IPS-18c (cell line): ENCODE data around the gene RAB4B.
"Not testable (repeated sequence)": the region's sequence is repeated elsewhere in the genome, so short reads cannot be mapped to it uniquely, and the experiment has no call there.

Source experiments
- H3K4me3 ChIP-seq: 2 replicates; pipeline ENCODE4 v1.7.0; 2013; ENCODE audit warnings: low read depth, mild to moderate bottlenecking, low read length, moderate library complexity; ENCODE audit not compliant: insufficient read depth
- H3K9me3 ChIP-seq: one replicate; pipeline ENCODE4 v1.6.1; 2013; ENCODE audit warnings: mild to moderate bottlenecking, low read length, moderate library complexity; ENCODE audit not compliant: control insufficient read depth, insufficient read depth

RAB4B gene

DNA sequence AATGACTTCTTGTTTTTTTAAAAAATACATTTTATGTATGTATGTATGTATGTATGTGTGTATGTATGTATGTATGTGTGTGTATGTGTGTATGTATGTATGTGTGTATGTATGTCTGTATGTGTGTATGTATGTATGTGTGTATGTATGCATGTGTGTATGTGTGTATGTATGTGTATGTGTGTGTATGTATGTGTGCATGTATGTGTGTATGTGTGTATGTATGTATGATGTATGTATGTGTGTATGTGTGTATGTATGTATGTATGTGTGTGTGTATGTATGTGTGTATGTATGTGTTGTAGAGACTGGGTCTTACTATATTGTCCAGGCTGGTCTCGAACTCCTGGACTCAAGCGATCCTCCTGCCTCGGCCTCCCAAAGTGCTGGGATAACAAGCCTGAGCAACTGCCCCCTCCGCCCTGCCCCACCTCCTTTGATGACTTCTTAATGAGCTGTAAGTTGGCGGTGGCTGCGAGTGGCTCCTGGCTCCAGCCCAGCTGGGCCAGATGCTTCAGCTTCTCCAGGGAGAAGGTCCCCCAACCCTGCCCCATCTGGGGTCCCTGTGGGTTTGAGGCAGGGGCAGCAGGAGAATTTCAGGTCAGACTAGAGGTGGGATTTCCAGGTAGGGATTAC, 47.5 kb downstream of the RAB4B start:
- H3K4me3 ChIP-seq, H3K9me3 ChIP-seq: not testable (repeated sequence)

DNA sequence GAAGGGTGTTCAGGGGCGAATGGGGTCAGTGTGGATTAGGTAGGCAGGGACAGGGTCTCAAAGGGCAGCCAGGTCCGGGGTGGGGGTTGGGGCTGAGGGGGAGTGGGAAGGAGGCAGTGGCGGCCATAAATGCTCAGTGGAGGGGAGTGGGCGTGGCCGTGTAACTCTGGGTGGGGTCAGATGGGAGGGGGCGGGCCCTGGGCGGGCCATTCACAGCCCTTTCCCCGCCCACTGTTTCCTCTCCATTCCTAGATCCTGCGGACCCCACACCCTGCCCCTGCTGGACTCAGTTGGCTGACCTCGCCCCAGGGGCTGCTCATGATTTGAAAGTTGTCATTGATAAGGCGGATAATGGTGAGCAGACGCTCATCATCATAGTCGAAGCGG, 48.3 kb downstream of the RAB4B start:
- not testable (repeated sequence) for H3K4me3 ChIP-seq, H3K9me3 ChIP-seq

DNA sequence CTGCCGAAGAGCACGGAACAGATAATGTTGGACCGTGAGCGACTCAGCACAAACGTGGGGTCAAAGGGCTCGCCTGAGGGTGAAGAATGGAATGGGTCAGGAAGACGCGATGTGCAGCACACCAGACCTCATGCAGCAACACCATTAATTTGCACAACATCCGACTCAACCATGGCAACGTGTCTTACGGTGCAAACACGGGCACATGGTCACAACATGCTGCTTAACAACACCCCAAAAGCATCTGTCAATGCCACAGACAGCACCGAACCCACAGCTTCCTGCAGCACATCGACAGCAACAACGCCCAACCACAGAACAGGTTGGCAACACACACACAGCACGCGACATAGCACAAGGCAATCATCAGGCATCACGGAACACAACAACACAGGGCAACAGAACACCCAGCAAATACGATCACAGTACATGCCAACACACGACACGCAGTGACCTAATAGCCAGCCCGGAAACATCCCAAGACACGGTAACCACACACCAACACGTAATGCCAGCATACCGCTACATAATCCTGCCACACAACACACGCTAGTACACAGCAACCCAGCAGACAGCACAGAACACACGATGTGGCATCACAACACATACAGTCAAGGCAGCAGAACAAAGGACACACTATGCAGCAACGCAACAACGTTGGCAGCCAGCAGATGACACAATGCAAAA, 48.8 kb downstream of the RAB4B start:
- not testable (repeated sequence) for H3K4me3 ChIP-seq

DNA sequence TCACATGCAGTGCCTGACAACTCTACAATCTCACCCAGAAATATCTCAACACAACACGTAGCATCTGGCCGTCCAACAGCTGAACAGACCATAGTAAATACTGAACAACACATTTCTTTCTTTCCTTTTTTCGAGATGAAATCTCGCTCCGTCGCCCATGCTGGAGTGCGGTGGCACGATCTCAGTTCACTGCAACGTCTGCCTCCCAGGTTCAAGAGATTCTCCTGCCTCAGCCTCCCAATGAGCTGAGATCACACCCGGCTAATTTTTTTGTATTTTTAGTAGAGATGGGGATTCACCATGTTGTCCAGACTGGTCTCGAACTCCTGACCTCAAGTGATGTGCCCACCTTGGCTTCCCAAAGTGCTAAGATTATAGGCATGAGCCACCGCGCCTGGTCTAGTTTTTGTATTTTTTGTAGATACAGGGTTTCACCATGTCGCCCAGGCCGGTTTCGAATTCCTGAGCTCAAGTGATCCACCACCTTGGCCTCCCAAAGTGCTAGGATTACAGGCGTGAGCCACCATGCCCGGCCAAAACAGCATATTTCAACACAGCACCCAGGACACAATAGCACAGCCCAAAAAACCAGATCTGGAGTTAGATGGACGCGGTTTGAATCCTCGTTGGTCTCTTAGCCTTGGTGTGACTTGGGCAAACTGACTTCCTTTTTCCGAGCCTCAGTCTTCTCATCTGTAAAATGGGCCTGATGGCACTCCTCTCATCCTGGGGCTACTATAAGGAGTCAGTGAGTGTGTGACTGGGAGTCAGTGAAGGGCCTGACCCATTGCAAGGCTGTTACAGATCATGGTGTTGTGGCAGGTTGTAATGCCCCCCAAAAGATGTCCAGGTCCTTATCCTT, 49.6 kb downstream of the RAB4B start:
- Histone ChIP-seq H3K4me3 (no peak overlapping the region), H3K9me3 (no peaks in the 10 kb centered on the region)

More for the DNA sequence above, 48.8 kb downstream of the RAB4B start:
- not testable (repeated sequence) for H3K9me3 ChIP-seq

DNA sequence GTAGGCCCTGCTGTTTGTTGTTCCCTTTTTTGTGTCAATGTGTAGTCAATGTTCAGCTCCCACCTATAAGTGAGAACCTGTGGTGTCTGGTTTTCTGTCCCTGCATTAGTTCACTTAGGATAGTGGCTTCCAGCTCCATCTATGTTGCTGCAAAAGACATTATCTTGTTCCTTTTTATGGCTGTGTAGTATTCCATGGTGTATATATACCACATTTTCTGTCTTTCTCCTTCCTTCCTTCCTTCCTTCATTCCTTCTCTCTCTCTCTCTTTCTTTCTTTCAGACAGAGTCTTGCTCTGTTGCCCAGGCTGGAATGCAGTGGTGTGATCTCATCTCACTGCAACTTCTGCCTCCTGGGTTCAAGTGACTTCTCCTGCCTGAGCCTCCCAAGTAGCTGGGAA, 51.2 kb downstream of the RAB4B start:
- Histone ChIP-seq H3K9me3 (no peaks in the 10 kb centered on the region), H3K4me3 (no peak overlapping the region)

DNA sequence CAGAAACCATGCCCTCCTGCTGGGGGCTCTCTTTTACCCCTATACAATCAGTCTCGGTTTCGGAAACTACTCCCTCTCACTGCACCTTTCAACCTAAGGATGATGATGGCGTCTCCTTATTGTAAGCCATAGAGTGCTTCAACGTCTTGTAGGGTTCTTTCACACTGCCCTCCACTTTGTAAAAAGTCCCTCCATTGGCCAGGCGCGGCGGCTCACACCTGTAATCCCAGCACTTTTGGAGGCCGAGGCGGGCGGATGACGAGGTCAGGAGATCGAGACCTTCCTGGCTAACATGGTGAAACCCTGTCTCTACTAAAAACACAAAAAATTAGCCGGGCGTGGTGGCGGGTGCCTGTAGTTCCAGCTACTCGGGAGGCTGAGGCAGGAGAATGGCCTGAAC, 52.7 kb downstream of the RAB4B start:
- H3K9me3 ChIP-seq, H3K4me3 ChIP-seq: not testable (repeated sequence)

DNA sequence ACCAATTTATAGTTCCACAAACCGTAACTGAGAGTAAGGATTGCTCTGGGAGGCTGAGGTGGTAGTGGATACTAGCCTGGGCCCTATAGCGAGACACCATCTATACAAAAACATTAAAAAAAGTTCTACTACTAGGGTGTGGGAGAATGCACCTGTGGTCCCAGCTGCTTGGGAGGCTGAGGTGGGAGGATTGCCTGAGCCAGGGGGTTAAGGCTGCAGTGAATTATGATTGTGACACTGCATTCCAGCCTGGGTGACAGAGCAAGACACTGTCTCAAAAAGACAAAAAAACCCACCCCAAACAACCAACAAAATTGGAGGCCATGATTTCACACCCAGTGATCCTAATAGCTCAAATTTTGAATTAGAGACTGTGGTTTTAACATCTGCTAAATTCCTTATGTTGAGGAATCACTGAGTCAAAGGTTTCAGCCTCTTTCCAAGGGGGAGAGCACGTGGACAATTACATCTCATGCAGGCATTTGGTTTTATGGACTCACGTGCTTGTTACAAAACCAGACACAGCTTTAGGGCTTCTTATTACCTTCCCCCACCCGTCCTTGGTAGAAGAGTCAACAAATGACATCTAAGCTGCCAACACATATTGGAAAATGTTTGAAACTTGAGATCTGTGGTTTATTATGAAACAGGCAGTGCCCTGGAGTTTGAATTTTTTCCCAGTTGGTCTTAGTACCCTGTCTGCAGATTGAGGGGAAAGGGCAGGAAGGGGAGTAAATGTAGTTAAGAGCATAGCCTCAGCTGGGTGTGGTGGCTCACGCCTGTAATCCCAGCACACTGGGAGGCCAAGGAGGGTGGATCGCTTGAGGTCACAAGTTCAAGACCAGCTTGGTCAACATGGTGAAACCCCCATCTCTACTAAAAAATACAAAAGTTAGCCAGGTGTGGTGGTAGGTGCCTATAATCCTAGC, 53.7 kb downstream of the RAB4B start:
- Histone ChIP-seq H3K4me3 (no peak overlapping the region), H3K9me3 (no peaks in the 10 kb centered on the region)

DNA sequence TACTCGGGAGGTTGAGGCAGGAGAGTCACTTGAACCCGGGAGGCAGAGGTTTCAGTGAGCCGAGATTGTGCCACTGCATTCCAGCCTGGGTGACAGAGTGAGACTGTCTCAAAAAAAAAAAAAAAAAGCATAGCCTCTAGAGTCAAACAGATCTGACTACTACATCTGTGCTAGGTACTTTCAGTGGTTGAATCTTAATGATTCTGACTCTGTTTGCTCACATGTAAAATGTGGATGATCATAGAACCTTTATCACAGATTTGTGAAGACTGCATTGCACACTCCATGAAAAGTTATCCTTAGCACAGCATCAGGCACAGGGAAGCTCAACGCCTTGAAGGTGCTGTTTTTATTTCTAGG, 54.4 kb downstream of the RAB4B start:
- H3K4me3 ChIP-seq, H3K9me3 ChIP-seq: not testable (repeated sequence)

DNA sequence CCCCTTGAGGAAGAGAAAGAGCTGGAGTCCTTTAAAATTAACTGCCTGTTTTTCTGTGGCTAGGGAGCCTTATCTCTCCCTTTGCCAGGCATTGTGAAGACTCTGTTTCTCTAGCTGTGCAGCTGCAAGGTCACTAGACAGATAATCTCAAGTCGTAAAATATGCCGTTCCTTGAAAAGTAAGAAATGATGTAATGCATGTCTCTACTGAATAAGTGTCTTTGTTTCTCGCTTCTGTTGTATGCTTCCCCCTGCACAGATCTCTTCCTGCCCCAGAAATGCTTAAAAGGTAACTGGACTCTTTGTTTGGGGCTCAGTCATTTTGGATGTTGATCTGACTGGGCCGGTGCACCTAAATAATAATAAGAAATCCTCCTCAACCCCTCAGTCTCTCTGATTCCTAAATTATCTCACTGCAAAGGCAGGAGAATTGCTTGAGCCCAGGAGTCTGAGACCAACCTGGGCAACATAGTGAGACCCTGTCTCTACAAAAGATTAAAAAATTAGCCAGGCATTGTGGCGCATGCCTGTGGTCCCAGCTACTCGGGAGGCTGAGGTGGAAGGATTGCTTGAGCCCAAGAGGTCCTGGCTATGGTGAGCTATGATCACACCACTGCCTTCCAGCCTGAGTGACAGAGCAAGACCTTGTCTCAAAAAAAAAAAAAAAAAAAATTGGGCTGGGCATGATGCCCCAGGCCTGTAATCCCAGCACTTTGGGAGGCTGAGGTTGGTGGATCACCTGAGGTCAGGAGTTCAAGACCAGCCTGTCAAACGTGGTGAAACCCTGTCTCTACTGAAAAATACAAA, 55.9 kb downstream of the RAB4B start:
- not testable (repeated sequence) for H3K9me3 ChIP-seq, H3K4me3 ChIP-seq

DNA sequence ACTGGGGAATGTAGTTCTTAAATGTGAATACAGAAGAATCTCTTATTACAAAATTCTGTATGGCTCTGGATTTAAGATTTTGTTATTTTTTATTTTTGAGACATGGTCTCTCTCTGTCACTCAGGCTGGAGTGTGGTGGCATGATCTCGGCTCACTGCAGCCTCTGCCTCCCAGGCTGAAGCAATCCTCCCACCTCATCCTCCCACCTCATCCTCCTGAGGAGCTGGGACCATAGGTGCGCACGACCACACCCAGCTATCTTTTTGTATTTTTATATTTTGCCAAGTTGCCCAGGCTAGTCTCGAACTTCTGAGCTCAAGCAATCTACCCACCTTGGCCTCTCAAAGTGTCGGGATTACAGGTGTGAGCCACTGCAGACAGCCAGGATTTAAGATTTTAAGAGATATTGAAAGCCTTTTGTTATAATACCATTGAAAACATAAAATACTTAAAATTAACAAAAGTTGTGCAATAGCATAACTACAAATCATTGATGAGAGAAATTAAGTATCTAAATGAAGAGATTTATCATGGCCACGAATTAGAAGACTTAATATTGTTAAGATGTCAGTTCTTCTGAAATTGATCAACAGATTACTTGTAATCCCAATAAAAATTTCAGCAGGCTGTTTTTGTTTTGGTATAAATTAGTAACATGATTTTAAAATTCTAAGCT, 58.8 kb downstream of the RAB4B start:
- Histone ChIP-seq H3K9me3 (no peaks in the 10 kb centered on the region), H3K4me3 (no peak overlapping the region)

DNA sequence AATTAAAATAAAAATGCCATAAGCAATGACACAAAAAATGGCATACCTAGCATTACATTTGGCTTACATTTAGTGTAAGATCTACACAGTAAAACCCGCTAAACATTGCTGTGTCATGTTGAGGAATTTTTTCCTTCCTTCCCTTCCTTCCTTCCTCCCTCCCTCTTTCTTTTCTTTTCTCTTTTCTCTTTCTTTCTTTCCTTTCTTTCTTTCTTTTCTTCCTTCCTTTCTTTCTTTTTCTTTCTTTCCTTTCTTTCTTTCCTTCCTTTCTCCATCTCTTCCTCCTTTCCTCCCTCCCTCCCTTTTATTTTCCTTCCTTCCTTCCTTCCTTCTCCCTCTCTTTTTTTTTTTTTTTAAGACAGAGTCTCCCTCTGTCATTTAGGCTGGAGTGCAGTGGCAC, 60.4 kb downstream of the RAB4B start:
- not testable (repeated sequence) for H3K9me3 ChIP-seq, H3K4me3 ChIP-seq

DNA sequence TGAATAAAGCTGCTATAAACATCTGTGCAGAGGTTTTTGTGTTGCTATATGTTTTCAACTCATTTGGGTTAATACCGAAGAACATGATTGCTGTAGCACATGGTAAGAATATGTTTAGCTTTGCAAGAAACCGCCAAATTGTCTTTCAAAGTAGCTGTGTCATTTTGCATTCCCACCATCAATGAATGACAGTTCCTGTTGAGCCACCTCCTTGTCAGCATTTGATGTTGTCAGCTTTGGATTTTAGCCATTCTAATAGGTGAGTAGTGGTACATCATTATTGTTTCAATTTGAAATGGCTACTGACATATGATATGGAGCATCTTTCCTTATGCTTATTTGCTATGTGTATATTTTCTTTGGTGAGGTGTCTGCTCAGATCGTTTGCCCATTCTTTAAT, 64.0 kb downstream of the RAB4B start:
- H3K9me3 ChIP-seq, H3K4me3 ChIP-seq: not testable (repeated sequence)

DNA sequence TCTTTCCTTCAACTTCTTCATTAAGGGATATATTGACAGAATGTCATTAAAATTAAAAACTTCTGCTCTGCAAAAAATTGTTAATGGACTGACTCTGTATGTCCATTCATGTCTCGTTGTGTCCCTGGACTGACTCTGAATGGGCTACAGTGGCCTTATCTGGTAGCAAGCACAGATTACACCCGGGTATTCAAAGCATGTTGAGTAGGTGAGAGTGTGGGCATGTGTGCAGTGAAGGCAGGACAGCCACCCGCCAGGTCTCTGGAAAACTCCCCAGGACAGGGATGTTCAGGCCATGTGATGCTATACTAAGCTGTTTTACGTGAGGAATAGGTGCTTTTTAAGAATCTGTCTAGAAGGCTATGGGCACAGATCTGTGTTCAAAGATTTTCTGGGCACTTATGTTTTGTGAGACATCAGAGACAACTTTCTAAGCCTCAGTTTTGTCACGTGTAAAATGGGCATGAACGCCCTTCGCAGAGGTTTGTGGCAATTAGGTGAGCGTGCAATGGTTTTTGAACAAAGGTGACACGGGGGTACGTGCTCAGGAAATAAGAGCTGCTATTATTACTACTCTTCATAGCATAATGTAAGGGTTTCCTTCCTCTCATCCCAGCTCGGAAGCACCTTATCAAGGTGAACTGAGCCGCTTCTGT, 65.1 kb downstream of the RAB4B start:
- not testable (repeated sequence) for H3K4me3 ChIP-seq, H3K9me3 ChIP-seq

DNA sequence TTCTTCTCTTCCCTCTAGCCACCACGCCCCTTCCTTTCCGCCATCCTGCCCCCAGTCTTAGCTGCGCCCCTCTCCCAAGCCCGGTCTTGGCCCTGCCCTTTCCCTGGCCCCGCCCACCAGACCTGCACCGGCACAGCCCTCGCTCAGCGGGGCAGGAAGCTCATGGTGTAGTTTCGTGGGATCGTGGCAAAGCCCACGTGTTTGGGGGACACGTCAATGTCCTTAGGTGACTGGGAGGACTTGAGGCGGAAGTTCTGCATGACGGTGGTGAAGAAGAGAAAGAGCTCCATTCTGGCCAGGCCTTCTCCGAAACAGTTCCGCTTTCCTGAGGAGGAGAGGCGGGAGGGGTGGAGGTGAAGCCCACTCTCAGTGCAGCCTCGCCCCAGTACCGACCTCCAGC, 65.6 kb downstream of the RAB4B start:
- not testable (repeated sequence) for H3K9me3 ChIP-seq, H3K4me3 ChIP-seq
